Stimulated activated CD8-positive, alpha-beta memory T cell treated with anti-CD3 and anti-CD28 coated beads, Interleukin-4, amount 100 ng/mL, for 1 hour (primary cell): ENCODE data around the gene TMEM259.

ENCODE experiments used
- DNase-seq, 2 donors: peaks; one replicate each; pipeline ENCODE4 v3.0.0-alpha.2; 2020; ENCODE audit warnings: low read depth in 2 of 2, low spot score in 1 of 2

TMEM259 gene

DNA sequence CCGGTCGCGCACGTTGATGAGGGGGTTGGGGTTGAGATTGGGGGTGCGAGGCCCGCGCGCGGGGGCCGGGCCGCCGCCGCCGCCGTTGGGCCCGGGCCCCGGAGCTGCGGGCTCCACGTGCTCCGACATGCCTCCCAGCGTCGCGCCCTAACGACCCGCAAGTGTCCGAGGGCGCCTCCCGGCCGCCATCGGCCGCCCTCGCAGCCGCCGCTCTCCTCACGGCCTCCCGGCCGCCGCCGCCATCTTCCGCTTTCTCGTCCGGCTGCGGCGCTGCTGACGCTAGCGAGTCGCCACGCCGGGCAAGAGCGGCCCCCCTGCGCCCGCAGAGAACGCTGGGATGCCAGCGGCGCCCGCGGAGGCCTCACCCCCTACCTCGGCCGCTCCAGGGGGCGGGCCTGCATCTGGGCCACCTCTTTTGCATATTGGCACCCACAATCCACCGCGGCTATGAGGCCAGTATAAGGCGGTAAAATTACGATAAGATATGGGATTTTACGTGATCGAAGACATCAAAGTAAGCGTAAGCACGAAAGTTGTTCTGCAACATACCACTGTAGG lies at the start of gene TMEM259:
Gene TMEM259, minus strand, starts transcription at position 256 of the 558 bp plus-strand sequence. Its CDS starts 127 bp downstream, at position 129.
- DNase-seq, result peak; percentile 95 to 96

- no peak for DNase-seq
Observed at GRCh38 chr19:1070576-1070930, 49.6 kb upstream of the TMEM259 start.

- peak in 1 of 2 donors; percentile 52 for DNase-seq
Observed at GRCh38 chr19:1069009-1069779, 48.3 kb upstream of the TMEM259 start.

DNA sequence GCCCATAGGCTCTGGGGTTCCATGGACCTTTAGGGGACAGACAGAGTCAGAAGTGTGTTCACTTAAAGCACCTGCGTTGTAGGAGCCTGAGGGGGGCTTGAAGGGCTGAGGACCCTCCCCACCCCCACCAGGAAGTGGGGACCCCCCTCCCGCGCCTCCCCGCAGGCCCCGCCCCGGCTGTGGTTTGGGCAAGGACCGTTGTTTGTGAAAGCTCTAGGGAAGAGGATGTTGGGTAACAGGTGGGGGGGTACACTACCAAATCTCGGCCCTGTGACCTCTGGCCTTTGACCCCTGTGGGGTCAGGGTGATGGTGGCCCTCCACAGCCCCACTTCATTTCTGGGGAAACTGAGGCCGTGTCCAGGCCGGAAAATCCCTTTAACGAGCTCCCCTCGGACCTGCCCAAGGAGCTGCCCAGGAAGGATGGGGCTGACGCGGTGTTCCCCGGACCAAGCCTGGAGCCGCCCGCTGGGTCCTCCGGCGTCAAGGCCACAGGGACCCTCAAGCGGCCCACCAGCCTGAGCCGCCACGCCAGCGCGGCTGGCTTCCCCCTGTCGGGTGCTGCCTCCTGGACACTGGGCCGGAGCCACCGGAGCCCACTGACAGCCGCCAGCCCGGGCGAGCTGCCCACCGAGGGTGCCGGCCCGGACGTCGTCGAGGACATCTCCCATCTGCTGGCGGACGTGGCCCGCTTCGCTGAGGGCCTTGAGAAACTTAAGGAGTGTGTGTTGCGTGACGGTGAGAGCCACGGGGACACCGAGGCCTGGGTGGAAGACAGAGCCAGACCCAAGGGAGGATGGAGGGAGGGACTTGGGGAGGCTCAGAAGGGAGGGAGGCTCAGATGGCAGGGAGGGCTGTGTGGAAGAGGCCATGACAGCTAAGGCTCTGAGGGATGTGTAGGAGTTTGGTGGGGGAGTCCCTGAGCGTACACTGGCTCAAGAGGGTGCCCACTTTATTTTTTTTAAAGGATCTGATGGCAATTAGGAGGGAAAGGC lies 47.4 kb upstream of the TMEM259 start:
- peak in 1 of 2 donors; percentile 57 for DNase-seq

DNA sequence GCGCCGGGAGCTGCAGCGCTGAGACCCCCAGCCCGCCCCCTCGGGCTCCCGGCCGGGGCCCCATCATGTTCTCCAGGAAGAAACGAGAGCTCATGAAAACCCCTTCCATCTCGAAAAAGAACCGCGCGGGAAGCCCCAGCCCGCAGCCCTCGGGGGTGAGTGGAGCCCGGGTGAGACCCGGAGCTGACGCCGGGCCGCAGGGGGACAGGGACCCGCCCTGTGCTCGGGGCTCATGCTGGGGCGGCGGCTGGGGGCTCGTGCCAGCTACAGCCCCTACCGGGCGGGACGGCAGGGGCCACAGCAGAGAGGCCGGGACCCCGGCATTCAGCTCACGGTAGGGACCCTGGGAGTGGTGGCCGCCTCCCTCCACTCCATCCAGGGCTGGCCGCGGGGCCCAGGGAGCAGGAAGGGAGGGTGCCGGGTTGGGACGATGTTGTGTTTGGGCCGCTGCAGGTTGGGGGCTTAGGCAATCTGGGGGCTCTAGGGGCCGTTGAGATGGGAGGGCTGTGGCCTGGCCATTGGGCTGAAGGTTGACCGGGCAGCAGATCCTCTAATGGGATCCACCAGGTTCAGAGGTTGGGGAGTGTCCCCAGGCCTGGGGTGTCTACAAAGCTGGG lies 46.5 kb upstream of the TMEM259 start:
- DNase-seq, result peak in 1 of 2 donors; percentile 54

- peak in 1 of 2 donors; percentile 69 for DNase-seq
Observed at GRCh38 chr19:1066748-1067340, 45.9 kb upstream of the TMEM259 start, which contains the start of gene ARHGAP45. ARHGAP45 (plus strand) TSS chr19:1067167; CDS start chr19:1067406, 239 bp downstream.

GRCh38 chr19:1066251-1066747 lies 45.4 kb upstream of the TMEM259 start:
- DNase-seq, result no peak

DNA sequence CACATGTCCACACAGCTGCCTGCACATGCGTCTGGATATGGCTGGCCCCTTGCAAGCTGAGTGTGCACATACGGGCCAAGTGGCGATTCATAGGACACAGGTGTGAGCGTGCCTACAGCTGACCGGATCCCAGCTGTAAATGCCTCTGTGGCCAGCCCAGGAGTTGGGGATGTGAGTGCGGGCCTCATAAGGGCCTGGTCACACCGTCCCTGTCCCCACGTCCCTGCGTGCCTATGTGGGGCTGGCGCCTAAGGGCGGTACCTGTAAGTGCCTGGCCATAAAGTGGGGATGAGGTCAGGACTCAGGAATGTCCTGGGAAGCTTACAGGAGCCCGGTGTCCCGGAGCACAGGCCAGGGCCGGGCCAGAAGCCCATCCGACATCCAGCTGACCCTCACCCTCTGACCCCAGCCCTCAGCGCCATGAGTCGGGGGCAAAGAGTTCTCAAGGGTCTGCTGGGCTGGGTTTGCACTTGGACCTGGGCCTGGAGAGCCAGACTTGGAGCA lies 44.7 kb upstream of the TMEM259 start:
- no peak for DNase-seq

DNA sequence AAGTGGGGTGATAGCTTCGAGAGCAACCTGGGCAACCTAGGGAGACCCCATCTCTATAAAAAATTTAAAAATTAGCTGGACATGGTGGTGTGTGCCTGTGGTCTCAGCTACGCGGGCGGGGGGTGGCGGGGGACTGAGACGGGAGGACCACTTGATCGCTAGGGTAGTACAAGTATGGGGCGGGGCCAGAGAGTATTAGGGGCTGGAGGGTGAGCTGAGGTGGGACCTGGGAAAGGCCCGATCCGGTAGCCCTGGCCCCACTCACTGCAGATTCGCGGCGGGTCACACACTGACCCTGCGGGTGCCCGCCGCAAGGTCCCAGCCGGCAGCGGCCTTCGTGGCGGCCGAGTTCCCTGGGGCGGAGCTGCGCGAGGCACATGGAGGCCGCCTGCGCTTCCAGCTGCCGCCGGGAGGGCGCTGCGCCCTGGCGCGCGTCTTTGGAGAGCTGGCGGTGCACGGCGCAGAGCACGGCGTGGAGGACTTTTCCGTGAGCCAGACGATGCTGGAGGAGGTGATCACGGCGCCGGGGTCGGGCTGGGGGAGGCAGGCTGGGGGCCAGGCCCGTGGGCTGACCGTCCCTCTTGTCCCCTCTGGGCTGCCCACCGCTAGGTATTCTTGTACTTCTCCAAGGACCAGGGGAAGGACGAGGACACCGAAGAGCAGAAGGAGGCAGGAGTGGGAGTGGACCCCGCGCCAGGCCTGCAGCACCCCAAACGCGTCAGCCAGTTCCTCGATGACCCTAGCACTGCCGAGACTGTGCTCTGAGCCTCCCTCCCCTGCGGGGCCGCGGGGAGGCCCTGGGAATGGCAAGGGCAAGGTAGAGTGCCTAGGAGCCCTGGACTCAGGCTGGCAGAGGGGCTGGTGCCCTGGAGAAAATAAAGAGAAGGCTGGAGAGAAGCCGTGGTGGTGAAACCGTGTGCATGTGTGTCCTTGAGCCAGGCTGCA lies 44.0 kb upstream of the TMEM259 start:
- peak in 1 of 2 donors; percentile 55 for DNase-seq

DNA sequence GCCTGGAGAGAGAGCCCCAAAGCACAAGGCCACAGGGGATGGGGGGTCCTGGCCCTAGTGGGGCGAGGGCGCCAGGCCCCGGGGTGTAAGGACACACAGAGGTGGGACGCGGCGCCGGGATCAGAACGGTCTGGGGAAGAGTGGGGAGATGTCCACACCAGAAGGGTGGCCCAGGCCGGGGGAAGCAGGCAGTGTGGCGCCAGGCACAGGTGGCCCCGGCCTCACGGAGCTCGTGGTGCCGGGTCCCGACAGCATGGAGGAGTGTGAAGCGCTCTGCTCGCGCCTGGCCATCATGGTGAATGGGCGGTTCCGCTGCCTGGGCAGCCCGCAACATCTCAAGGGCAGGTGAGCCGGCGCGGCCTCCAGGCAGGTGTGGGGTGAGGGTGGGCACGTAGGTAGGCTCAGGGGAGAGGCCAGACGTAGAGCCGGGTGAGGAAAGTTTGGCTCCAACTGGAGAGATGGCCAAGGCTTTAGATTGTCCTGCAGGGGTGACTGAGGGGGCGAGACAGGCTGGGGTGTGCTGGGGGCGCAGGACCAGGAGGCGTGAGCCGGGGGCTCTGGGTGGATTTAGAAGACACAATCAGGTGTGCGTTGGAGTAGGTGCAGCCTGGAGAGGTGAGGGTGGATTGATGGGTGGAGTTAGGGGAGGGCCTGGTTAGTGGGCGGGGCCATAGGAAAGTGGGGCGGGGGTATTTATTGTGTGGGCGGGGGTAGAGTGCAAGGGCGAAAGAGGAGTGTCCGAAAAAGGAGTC lies 43.2 kb upstream of the TMEM259 start:
- DNase-seq, result no peak

DNA sequence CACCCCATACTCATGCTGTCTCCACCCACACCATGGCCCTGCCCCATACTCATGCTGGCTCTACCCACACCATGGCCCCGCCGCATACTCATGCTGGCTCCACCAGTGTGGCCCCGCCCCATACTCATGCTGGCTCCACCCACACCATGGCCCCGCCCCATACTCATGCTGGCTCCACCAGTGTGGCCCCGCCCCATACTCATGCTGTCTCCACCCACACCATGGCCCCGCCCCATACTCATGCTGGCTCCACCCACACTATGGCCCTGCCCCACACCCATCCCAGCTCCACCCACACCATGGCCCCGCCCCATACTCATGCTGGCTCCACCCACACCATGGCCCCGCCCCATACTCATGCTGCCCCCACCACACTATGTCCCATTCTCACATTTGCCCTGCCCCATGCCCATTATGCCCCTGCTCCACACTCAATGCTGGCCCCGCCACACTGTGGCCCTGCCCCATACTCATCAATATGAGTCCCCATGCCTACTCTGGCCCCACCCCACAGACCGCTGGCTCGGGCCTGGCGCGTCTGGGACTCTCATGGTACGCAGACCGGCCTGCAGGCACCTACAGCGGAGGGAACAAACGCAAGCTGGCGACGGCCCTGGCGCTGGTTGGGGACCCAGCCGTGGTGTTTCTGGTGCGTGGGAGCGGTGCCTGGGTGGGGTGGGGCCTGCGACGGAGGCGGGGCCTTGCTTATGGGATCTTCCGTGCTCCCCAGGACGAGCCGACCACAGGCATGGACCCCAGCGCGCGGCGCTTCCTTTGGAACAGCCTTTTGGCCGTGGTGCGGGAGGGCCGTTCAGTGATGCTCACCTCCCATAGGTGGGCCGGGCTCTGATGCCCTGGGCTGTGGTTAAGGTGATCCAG lies 42.3 kb upstream of the TMEM259 start:
- DNase-seq, result no peak

GRCh38 chr19:1062387-1063029 lies 41.6 kb upstream of the TMEM259 start:
- no peak for DNase-seq

DNA sequence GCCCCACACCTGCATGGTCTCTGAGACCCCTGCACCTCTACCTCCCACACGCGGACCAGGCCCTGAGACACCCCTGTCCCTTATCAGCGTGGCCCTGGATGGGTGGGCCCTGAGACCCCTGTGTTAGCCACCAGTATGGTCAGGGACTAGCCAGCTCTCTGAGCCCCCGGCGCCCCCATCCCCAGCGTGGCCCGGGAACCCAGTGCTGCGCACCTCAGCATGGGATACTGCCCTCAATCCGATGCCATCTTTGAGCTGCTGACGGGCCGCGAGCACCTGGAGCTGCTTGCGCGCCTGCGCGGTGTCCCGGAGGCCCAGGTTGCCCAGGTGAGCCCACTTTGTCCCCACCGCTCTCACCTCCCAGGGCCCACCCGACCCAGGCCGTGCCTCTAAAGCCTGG lies 41.1 kb upstream of the TMEM259 start:
- DNase-seq, result no peak

DNA sequence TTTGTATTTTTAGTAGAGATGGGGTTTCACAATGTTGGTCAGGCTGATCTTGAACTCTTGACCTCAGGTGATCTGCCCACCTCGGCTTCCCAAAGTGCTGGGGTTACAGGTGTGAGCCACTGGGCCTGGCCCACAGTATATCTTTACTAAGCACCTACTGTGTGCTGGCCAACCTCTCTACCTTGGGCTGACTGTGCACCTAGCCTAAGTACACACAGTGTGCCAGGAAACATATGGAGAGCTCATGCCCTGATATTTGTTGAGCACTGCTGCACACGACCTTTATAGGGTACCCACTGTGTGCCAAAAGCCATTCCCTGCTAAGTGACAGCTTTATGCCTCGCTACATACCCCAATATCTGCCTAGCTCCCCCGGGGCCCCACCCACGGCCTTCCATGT lies 39.8 kb upstream of the TMEM259 start:
- no peak for DNase-seq

GRCh38 chr19:1058112-1058511 lies 37.2 kb upstream of the TMEM259 start:
- DNase-seq, result no peak

GRCh38 chr19:1057176-1057855 lies 36.4 kb upstream of the TMEM259 start:
- DNase-seq, result no peak
